ENCODE measurements around the gene UNC5B. TPM values are rescaled to one million over a fixed set of nuclear protein-coding genes. Genes with fewer than 3 reads are reported as not detected.
A peak's percentile ranks its signal among the peaks of the same experiment; 100 is the strongest.

The UNC5B gene
- total RNA-seq, 1 experiment from 2014 or later: 49.6 TPM

DNA sequence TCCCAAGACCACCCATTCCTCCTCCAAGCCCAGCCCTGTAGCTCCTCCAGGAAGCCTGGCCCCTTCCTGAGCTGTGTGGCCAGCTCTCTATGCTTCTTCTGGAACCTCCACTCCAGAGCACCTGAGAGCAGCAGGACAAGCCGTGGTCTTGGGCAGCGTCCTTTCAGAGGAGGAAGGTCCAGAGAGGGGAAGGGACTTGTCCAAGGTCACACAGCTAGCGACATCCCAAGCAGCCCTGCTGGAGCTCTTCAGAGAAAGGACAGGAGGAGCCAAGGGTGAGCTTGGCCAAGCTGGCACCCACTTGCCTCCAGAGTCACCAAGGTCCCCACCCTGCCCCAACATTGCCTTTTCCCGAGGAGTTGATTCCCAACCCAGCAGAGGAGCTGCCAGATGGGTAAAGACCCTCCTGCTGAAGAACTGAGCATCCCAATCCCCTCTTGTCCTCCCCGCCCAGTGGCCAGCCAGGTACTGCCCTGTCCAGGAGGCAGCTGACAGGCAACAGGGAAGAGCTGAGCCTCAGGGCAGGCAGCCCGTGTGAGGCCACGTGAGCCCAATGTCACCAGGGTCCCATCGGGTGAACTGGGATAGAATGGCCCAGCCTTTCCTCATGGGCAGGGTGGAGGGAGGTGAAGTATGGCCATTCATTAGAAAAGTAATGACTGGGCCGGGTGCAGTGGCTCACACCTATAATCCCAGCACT, 46.2 kb downstream of the UNC5B start (continued):
- TF ChIP-seq, protein P1, sequence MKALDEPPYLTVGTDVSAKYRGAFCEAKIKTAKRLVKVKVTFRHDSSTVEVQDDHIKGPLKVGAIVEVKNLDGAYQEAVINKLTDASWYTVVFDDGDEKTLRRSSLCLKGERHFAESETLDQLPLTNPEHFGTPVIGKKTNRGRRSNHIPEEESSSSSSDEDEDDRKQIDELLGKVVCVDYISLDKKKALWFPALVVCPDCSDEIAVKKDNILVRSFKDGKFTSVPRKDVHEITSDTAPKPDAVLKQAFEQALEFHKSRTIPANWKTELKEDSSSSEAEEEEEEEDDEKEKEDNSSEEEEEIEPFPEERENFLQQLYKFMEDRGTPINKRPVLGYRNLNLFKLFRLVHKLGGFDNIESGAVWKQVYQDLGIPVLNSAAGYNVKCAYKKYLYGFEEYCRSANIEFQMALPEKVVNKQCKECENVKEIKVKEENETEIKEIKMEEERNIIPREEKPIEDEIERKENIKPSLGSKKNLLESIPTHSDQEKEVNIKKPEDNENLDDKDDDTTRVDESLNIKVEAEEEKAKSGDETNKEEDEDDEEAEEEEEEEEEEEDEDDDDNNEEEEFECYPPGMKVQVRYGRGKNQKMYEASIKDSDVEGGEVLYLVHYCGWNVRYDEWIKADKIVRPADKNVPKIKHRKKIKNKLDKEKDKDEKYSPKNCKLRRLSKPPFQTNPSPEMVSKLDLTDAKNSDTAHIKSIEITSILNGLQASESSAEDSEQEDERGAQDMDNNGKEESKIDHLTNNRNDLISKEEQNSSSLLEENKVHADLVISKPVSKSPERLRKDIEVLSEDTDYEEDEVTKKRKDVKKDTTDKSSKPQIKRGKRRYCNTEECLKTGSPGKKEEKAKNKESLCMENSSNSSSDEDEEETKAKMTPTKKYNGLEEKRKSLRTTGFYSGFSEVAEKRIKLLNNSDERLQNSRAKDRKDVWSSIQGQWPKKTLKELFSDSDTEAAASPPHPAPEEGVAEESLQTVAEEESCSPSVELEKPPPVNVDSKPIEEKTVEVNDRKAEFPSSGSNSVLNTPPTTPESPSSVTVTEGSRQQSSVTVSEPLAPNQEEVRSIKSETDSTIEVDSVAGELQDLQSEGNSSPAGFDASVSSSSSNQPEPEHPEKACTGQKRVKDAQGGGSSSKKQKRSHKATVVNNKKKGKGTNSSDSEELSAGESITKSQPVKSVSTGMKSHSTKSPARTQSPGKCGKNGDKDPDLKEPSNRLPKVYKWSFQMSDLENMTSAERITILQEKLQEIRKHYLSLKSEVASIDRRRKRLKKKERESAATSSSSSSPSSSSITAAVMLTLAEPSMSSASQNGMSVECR (CRISPR knock-in tag; IDR thresholded peaks at IDR 0.05; ENCODE audit: borderline replicate concordance): no peak
- no peak for TF ChIP-seq NFATC4 (CRISPR knock-in tag; IDR thresholded peaks at IDR 0.05)

DNA sequence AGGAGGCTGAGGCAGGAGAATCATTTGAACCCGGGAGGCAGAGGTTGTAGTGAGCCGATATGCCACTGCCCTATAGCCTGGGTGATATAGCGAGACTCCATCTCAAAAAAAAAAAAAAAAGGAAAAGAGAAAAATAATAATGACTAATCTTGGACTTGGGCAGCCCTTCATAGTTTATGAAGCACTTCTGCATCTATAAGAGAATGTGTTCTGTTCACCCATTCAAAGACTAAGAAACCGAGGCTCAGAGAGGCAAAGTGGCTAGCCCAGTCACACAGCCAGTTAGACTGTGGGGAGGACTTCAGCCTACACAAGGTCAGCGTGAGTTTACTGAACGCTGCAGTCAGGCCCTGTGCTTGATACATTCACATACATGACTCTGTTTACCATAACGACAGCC, 46.9 kb downstream of the UNC5B start:
- ATAC-seq: no peak
- Mint-ChIP-seq H3K4me1 (peaks cover 57% of the 10 kb centered on the region), H3K27ac (no peak overlapping the region; the same call in 1 of the 2 replicates), H3K9me3 (peaks cover 5% of the 10 kb centered on the region; the same call in 1 of the 2 replicates), H3K36me3 (peaks cover 6% of the 10 kb centered on the region; the same call in 1 of the 2 replicates), H3K4me3 (no peak overlapping the region; the same call in 1 of the 2 replicates), H3K27me3 (ENCODE audit: low read depth) (no peaks in the 10 kb centered on the region)
- CTCF ChIA-PET: interaction anchor here (0.9 to 2.4 kb wide), 12 partner anchors 11 to 356 kb away, joined by 3 to 30 read pairs (median 6); partner anchors contain the start of gene SLC29A3
- no peak for DNase-seq (ENCODE audit: low spot score)
- no peak for TF ChIP-seq TP53 (CRISPR knock-in tag; IDR thresholded peaks at IDR 0.05)
- POLR2A ChIA-PET: no interaction called here

GRCh38 chr10:71259815-71260501, 47.6 kb downstream of the UNC5B start:
- Mint-ChIP-seq H3K4me3 (no peak overlapping the region), H3K36me3 (peaks cover 2% of the 10 kb centered on the region; the same call in 1 of the 2 replicates), H3K27me3 (ENCODE audit: low read depth) (no peaks in the 10 kb centered on the region), H3K9me3 (peaks cover 2% of the 10 kb centered on the region; the same call in 1 of the 2 replicates), H3K27ac (no peak overlapping the region), H3K4me1 (peaks cover 56% of the 10 kb centered on the region)
- no peak for DNase-seq (ENCODE audit: low spot score)
- TF ChIP-seq ZBTB21 (CRISPR knock-in tag; IDR thresholded peaks at IDR 0.05; ENCODE audit: borderline replicate concordance): no peak
- TF ChIP-seq, protein P2, sequence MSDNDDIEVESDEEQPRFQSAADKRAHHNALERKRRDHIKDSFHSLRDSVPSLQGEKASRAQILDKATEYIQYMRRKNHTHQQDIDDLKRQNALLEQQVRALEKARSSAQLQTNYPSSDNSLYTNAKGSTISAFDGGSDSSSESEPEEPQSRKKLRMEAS (CRISPR knock-in tag; IDR thresholded peaks at IDR 0.05): 0 out of 2 replicates have a peak, but pooled peaks have one; percentile 32
- CTCF ChIA-PET: interaction anchor here (0.6 to 2.4 kb wide), 18 partner anchors 10 to 356 kb away, joined by 3 to 30 read pairs (median 4); partner anchors contain the start of gene SLC29A3
- POLR2A ChIA-PET: no interaction called here
- peak; percentile 43 for ATAC-seq

DNA sequence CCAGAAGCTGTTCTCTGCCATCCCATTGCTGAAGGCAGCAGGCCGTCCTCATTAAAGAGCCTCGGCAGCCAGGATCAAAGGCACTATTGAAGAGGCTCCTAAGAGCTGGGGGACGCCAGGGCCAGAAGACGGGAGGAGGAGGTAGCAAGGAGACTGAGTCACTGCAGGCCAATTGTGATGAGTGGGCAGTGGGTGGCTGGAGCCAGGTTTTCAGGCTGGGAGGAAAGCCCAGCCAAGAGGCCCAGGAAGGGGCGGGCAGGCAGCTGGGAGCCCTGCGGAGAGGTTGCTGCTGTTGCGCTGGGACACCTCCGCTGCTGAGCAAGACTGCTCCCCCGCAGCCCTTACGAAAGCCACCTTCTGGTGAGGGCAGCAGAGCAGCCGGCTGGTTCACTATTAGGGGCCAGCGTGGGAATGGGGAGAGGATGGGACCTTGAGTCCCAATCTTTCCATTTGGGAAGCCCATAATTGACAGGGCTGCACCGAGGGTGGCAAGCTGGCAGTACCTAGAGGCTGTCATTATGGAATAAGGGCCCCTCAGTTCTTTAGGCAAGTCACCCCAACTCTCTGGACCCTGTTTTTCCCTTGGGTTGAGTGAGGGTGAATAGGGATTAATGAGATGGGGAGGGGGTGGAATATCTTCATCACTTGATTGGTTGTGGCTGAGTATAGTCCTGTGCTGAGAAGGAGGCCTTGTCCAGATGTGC, 48.4 kb downstream of the UNC5B start:
- Mint-ChIP-seq H3K27me3 (ENCODE audit: low read depth) (no peaks in the 10 kb centered on the region), H3K36me3 (no peaks in the 10 kb centered on the region), H3K4me3 (no peak overlapping the region), H3K9me3 (no peaks in the 10 kb centered on the region), H3K4me1 (peaks cover 53% of the 10 kb centered on the region), H3K27ac (no peak overlapping the region)
- ATAC-seq (peak; percentile 69), DNase-seq (ENCODE audit: low spot score) (peak; percentile 52)
- ChIA-PET CTCF (interaction anchor here (0.9 to 2.4 kb wide), 9 partner anchors 9 to 357 kb away, joined by 3 to 30 read pairs (median 6); no protein-coding TSS in a partner anchor), POLR2A (no interaction called here)
- TF ChIP-seq PRDM15 (CRISPR knock-in tag; IDR thresholded peaks at IDR 0.05): 0 out of 2 replicates have a peak, but pooled peaks have one; percentile 17
- no peak for TF ChIP-seq PRRX2 (CRISPR knock-in tag; IDR thresholded peaks at IDR 0.05)

Measured in WTC11 (cell line).